Tibial nerve (tissue), 4 donors: Measurements from ENCODE around the gene TAOK1.

ENCODE experiments used
- EP300 ChIP-seq, 2 donors: sonication (generic); formaldehyde crosslinking; IDR thresholded peaks; one replicate each; pipeline ENCODE4 v1.6.1; 2017; ENCODE audit warnings: antibody characterized with exemption in 2 of 2, mild to moderate bottlenecking in 1 of 2
- TF ChIP-seq, protein P1 (sequence below), 5 experiments: fragments of 200-600 bp in 3 of 5; fragments of 450-650 bp in 2 of 5; sonication (generic) in 3 of 5; IDR thresholded peaks; one replicate each; pipeline ENCODE4 v1.5.1; 2016 to 2019; ENCODE audit warnings: antibody characterized with exemption in 5 of 5, mild to moderate bottlenecking in 3 of 5, moderate library complexity in 2 of 5

DNA sequence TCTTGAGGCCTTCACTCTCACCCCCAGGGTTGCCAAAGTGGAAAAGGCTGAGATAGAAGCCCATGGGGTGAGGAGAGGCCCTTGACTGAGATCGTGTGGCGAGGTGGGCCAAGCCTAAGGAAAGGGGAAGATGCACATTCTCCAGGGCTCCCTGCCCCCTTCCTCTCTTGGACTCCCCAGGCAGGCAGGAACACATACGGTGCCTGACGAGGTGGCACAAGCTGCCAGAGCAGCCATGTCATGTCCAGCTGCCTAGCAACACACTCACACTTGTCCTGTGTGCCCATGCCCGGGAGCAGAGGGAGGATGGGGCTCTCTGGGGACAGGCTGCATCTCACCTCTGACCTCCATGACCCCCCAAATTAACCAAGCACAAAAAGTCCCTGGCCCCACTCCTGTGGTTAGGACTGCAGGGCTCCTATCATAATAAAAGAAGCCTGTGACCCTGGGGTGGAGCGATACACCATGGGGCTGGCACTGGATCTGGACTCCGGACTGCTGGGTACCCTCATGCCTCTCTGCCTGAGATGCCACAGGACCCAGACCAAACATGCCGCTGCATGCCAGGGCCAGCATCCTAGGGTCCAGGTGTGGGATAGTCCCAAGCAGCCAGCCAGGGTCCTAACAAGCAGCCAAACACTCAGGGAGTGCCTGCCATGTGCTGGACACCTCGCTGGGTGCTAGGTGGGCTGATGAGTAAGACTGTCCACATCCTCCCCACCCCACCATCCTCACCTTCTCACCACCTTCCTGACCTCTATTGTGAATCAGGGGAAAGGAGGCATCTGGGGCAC lies 196.7 kb downstream of the TAOK1 start:
- TF ChIP-seq, protein P1, sequence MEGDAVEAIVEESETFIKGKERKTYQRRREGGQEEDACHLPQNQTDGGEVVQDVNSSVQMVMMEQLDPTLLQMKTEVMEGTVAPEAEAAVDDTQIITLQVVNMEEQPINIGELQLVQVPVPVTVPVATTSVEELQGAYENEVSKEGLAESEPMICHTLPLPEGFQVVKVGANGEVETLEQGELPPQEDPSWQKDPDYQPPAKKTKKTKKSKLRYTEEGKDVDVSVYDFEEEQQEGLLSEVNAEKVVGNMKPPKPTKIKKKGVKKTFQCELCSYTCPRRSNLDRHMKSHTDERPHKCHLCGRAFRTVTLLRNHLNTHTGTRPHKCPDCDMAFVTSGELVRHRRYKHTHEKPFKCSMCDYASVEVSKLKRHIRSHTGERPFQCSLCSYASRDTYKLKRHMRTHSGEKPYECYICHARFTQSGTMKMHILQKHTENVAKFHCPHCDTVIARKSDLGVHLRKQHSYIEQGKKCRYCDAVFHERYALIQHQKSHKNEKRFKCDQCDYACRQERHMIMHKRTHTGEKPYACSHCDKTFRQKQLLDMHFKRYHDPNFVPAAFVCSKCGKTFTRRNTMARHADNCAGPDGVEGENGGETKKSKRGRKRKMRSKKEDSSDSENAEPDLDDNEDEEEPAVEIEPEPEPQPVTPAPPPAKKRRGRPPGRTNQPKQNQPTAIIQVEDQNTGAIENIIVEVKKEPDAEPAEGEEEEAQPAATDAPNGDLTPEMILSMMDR (IDR thresholded peaks at IDR 0.05) = no peak
- TF ChIP-seq EP300 (IDR thresholded peaks at IDR 0.05) = no peak
